HG03558 (cell line): ENCODE results near the gene SLC25A21.
"Not testable (repeated sequence)": the region's sequence is repeated elsewhere in the genome, so short reads cannot be mapped to it uniquely, and the experiment has no call there.

ENCODE experiments used
- ATAC-seq: cut with Tn5 transposase; IDR thresholded peaks from one replicate; pipeline ENCODE4 v1.9.1; 2021; ENCODE audit warnings: moderate number of reproducible peaks; ENCODE audit not compliant: unreplicated experiment; ENCODE audit errors: extremely low read depth

The SLC25A21 gene

DNA sequence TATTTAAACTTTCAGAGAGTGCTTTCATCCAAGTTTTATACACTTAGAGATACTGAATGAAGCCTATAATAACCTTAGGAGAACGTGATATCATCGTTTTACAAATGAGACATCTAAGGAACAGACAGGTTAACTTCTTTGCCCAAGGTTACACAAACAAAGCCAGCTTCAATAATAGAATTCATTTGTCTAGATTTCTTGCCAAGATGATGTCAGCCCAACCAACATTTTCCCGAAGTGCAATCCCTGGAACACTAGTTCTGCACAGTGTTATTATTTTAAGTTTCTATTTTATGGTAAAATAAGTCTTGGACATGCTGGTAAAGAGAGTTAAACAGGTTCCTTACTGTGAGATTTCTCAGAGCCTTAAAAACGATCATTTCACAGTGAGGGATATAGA, 174.6 kb downstream of the SLC25A21 start:
- no peak for ATAC-seq

DNA sequence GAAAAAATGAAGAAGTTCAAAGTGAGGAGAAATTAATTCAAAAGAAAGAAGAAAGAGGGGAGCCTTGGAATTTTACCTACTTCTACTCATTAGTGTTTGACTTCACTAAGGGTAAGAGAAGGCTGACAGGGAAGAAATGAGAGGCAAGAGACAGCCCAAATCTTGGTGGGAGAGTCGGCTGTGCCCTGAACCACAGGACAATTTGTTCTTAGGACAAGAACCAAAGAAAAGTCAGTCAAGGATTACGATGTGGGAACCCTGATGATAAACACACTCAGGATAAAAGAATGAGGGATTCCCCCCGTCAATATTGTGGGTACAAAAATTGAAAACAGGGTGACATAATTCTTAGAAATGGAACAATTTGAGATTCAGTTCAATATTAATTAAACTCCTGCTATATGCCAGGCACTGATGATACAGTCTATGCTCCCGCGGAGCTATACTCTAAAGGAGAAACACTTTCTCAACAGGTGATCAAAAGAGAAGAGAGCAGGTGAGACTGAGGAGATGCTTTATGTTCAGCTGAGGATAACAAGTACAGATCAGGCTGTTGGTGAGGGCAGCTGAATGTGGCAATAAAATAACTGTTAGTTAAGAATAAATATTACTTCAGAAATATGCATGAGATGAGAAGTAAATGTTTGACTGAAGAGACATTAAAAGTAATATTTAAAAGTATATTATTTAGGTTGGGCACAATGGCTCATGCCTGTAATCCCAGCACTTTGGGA, 175.4 kb downstream of the SLC25A21 start:
- no peak for ATAC-seq

DNA sequence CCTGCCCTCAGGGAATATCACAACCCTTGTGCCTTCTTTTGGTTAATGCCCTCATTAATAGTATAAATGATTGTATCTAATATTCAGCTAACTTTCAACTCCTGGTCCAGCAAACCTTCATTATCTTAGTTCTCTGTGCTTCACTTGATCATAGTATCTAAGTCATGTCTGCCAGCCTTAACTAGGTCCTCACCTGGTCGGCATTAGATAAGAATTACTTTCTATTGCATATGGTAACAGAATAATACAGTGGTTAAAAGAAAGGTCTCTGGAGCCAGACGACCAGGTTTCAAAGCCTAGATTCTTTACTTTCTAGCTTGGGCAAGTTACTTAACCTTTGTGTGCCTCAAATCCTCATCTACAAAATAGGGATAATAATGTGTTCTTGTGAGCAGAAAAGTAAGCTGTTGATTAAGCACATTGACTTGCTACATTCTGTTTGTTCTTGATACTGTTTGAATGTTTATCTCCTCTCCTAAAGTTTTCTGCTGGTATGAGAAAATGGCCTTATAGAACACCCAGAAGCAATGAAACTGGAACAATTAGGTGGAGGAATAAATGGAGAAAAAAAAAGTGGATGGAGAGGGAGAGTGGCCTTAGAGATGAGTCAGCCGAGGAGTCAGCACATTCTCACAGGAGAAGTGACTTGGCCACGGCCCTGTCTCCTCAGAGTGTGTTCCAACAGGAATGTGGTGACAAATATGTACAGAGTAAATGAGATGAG, 176.1 kb downstream of the SLC25A21 start:
- no peak for ATAC-seq

DNA sequence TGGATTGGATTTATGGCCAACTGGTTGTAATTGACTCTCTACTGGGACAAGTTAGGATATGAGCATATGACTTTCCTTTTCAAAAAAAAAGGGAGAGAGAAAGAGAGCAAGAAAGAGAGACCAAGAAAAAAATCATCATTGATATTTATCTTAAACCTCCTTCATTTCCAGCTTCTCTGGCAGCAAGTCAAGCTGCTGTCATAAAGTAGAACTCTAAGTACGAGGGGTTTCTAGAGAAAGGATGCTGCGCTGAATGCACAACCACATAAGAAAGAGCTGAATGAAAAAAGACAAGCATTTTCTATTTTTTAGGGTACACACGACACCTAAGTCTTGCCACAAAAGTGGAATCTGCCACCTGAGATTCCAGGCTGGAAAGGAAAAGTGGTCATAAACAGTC, 182.6 kb downstream of the SLC25A21 start:
- no peak for ATAC-seq

DNA sequence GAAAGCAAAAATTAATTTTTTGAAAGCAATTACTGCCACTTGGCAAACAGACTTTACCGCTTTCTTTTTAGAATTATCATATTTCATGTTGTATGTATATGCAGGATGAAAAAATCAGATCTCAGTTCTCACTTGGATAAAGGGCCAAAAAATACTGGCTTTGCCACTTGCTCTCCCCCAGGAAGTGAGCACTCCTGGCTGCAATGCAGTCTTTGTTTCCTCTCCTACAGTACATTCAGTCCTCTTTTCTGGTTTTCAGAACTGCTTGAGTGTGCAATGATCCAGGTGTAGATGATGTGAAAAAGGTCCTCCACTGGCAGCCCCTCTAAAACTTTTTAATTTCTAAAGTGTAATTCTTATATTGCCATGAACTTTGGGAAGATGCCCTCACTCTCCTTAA, 183.4 kb downstream of the SLC25A21 start:
- ATAC-seq: no peak

DNA sequence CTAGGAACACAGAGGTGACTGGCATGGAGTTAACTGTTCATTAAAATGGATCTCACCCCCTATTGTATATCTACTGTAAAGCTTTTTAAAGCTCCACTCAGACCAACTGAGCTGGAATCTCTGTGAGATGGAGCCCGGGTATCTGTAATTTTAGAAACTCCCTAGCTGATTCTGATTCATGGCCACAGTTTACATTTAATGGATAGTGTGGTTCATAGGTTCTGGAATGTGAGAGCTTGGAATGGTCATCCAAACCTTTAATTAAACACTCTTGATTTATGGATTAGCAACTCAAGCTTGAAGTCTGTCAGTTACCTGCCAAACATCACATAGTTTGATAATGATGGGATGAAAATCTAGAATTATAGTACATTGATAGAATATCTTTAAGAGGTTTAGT, 183.8 kb downstream of the SLC25A21 start:
- no peak for ATAC-seq

DNA sequence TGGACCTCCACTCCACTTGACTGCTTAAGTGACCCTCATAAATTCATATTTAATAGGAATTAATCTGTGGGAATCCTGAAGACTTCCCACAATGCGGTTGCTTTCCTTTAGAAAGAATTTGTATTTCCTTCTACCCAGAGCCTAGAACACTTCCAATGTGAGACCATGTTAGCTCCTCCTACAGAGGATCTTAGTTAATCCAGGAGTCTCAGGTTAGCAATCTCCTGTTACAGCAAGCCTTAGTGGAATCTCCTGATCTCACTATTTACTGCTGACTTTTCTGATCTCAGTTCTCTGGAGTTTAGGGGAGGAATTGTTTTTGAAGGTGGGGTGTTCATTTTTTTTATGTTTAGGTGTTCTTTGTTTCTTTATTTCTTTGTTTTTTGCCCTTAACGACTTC, 186.0 kb downstream of the SLC25A21 start:
- ATAC-seq: no peak

DNA sequence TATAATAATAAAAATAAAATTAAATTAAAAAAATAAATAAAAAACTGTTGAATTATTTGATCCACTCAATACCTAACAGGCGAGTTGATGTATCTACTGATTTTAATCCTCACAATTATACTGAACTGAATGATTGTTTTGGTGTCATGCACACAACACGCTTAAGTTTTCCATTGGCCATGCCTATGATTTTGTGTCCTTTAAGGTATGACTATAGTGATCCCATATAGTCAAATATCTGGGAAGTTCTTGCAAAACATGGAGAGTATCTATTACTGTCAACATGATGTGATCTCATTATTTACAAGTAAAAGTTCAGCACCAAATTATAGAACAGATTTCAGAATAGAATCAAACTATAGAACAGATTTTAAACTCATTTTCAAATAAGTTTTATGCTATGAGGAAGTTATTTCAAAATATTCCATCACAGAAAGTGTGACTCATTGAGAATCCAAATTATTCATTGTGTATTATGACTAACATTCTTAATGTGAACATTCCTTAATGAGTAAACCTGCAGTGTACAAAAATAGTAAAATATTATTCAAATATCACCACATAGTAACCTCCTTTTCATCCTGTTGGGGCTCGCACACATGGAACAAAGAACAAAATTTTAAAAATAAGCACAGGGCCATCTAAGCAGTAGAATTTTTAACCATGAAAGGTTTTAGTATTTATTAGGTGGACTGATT, 190.4 kb downstream of the SLC25A21 start:
- ATAC-seq: no peak

DNA sequence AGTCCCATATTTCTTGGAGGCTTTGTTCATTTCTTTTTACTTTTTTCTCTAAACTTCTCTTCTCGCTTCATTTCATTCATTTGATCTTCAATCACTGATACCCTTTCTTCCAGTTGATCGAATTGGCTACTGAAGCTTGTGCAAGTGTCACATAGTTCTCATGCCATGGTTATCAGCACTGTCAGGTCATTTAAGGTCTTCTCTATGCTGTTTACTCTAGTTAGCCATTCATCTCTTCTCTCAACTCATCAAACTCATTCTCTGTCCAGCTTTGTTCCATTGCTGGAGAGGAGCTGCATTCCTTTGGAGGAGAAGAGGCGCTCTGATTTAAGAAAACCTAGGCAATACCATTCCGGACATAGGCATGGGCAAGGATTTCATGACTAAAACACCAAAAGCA, 192.0 kb downstream of the SLC25A21 start:
- not testable (repeated sequence) for ATAC-seq

DNA sequence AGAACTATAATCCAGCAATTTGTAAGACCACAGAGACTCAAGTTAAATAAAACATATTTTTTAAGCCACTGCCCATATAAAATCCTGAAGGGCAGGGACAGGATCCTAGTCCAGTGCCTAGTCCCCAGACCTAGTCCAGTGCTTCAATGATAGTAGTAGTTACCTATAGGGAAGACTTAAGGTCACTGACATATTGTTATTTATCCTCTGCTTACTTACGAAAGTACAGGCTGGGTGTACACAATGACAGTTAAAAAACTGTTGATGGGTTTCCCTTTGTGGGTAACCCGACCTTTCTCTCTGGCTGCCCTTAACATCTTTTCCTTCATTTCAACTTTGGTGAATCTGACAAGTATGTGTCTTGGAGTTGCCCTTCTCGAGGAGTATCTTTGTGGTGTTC, 192.5 kb downstream of the SLC25A21 start:
- ATAC-seq: no peak

DNA sequence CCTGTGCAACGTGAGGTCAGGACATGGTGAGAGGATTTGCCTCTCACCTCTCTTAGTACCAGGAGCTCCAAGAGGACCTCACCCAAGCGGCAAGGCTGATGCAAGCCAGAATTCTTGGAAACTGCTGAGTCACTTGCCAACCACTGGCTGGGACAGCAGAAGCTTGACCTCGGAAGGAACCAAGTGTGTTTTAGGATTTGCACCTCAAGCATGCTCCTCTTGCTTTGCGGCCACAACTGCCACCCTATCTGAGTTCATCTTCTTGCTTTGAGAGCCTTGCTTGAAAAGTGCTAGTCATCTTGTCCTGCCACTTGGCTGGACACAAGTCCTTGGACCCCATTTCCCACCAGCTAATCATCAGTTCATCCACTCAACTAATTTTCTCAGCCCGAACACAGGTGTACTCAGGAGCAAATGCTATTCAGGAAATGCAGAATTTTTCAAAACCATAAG, 195.8 kb downstream of the SLC25A21 start:
- no peak for ATAC-seq

DNA sequence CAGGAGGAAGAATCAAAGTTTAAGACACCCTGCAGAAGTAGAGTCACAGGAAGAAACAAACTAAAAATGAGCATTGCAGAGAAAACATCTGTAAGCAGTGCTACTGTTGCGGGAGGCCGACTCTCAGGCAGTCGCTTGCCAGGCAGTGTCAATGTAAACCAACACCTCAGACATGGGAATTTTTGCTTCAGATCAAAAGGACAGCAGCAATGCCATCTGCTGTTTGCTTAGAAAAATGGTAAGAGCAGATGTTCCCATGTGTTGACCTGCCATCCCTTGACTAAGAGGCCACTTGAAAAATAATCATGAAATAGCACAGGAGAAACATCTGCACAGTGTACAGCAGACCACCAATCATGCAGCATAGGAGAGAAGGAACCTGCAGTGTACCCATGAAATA, 196.6 kb downstream of the SLC25A21 start:
- no peak for ATAC-seq

DNA sequence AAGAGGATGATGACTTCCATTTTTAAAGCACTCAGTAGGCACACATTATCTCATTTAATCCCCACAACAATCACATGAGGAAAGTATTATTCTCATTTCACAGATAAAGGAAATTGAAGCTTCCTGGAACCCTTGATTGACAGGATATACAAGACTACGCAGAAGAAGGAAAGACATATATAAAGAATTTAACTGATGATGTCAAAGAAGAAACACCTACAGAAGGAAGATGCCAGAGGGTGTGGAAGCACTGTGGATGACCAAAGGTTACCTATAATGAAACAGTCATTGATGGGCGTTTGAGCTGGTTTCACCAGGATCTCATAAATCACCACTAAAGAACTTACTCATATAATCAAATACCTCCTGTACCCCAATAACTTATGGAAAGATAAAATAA, 197.4 kb downstream of the SLC25A21 start:
- no peak for ATAC-seq

DNA sequence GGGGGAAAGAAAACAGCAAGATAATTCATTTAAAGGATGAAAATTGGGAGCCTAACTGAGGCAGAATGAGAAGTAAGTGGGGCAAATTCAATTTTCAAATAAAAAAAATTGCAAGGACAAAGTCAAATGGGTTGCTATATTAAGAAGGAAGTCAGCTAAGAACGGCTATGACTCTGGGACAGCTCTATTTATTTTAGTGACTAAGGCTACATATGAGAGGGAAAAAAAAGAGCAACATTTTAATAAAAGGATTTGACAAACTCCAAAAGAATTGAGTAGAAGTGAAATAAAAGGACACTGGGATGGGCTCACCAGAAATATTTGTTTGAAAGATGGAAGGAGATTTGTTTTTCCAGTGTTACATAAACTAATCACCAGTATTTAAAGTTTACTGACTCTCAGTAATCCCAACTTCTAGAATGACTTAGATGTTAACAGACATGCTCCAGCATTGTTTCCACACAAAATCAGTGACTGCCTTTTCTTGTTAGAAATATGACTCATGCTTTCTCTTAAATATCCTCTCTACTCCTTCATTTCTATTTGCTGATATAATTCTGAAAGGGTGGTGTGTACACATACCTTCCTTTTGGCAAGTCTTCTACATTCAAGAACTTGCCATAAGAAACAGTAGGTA, 198.5 kb downstream of the SLC25A21 start:
- ATAC-seq: no peak

DNA sequence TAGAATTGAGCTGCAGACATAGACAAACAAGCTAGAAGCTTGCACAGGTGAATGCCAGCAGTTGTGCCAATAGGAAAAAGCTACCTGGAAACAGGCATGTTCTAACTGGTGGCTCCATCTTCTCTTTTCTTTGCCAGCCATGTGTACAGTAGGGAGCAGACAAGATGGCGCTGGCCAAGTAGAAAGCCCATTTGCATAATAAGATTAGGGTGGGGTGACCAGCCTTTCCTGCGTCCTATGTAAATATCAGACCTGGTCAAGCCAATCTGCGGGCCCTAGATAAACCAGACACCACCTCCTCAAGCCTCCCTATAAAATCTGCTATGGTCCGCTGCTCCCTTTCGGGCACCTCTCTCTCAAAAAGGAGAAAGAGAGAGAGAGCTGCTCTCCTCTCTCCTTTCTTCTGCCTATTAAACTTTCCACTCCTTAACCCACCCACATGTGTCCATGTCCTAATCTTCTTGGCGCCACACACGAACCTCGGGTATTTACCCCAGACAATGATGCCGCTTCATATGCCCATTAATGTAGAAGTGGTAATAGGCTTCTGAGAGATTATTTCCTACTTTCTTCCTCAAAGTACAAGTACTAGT, 201.0 kb downstream of the SLC25A21 start:
- ATAC-seq: no peak

DNA sequence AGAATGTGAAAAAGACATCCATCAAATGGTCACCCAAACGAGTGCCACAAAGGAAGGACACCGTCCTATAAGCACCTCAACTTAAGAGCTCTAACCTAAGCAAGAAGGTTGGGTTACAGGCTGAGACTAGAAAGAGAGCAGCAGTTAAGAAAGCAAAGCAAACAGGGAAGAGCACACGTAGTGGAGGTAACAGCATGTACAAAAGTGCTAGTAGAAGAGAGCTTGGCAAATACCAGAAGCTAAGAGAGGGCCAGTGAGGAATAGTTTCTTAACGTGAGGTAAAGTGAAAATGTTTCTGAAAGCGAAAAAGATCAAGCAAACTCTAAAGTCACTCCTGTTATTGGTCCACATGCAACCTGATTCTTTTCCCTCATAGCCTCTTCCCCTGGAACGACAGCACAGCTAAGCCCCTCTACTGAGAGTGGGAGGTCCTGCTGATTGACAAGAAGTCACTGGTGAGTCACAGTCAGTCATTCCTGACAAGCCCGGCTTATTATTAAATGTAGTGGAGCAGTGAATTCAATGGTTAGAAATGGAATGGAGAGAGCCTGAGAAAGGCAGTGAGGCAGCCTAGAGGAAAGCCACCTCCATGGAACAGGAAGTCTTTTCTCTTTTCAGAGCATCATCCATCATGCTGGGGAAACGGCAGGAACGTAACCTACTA, 204.4 kb downstream of the SLC25A21 start:
- ATAC-seq: no peak

DNA sequence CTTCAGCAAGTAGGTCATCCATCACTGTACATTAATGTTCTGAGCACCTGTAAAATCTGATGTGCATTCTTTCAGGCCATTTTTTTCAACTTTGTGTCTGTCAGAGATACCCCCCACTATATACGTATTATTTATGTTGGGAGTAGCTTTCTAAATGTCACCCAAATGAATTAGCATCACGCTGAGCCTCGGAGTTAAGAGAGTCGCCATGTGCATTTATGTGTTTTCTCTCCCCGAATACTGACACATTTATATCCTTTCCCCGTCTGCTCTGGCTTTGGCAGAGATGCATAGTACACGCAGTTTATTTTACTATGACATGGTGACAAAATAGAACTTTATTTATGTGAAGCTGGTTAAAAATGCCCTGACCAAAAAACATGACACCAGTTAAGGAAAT, 216.4 kb downstream of the SLC25A21 start:
- no peak for ATAC-seq

DNA sequence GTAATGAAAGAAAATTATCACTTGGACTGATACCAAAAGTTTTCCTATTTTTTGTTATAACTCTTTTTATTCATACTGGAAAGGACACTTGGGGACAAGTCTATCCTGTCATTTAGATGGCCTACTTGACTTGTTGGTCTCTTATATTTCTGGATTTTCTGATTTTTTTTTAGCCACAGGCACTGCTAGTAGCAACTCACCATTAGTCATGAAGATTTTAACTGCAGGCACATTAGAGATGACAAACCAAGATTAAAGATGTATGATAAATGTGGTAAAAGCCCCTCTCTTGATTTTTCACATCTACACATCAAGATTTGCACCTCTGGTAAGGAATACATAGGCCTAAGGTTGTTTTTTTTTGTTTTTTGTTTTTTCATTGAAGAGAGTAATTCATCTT, 217.0 kb downstream of the SLC25A21 start:
- no peak for ATAC-seq

DNA sequence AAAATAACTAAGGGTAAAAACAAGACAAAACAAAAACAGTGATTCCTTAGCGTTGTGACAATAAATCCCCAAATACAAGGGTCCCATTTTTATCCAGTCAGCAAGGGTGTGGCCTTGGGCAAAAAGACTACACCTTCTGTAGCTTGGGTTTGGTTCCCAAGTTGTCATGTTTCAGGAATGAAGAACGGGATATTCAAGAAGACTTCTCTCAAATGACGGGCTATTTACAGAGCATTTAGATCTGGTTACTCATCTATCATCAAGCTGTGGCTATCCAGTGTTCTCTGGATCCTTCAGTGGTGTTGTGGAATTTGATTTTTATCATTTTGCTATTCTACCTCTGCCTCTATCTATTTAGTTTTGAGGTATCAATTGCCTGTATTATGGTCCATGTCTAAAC, 219.7 kb downstream of the SLC25A21 start:
- ATAC-seq: no peak

DNA sequence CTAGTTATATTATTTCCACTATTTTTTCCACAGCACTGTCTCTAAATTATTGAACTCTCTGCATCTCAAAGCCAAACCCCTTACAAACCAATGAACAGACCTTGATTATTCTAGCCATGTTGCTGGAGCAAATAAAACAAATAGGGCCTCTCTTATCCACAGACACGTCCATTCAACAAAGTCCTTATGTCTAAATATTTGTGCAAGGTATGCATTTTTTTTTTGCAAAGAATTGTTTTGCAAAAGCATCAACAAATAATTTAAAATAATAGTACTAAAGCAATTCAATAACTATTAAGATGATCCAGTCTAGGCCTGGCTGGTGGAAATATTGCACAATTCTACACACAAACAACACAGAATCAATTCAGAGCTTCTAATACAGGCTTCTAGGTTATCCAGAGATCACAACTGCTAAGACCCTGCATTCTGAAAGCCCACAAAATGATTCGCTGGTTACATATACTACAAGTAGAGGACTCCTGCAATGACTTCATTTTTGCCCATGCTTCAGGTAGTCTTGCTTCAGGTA, 221.0 kb downstream of the SLC25A21 start:
- no peak for ATAC-seq
